H9 (cell line): ENCODE data around the gene ST3GAL6. TPM values are rescaled to one million over a fixed set of nuclear protein-coding genes. Genes with fewer than 3 reads are reported as not detected.

Source experiments
- DNase-seq: peaks from one replicate; pipeline ENCODE4 v3.0.0-alpha.2; 2017
- H2AFZ ChIP-seq: one replicate; pipeline ENCODE4 v1.6.1; 2013; ENCODE audit warnings: mild to moderate bottlenecking, low read length, control low read depth, moderate library complexity
- H2AK5ac ChIP-seq: 2 replicates; pipeline ENCODE4 v1.6.1; 2013; ENCODE audit warnings: low read length, control low read depth, mixed read lengths; ENCODE audit not compliant: insufficient read length
- H2BK120ac ChIP-seq: one replicate; pipeline ENCODE4 v1.6.1; 2013; ENCODE audit warnings: low read depth, mild to moderate bottlenecking, low read length, control low read depth, inconsistent platforms; ENCODE audit not compliant: poor library complexity, severe bottlenecking
- H2BK12ac ChIP-seq: 2 replicates; pipeline ENCODE4 v1.6.1; 2013; ENCODE audit warnings: low read length, control low read depth, mixed read lengths, low read depth; ENCODE audit not compliant: insufficient read length
- H2BK15ac ChIP-seq: 2 replicates; pipeline ENCODE4 v1.6.1; 2013; ENCODE audit warnings: low read depth, low read length, control low read depth
- H2BK20ac ChIP-seq: one replicate; pipeline ENCODE4 v1.6.1; 2013; ENCODE audit warnings: low read depth, mild to moderate bottlenecking, low read length, control low read depth, inconsistent platforms; ENCODE audit not compliant: poor library complexity, severe bottlenecking
- H2BK5ac ChIP-seq: 2 replicates; pipeline ENCODE4 v1.6.1; 2013; ENCODE audit warnings: low read length, control low read depth, mixed read lengths; ENCODE audit not compliant: insufficient read length
- H3K14ac ChIP-seq: 2 replicates; pipeline ENCODE4 v1.6.1; 2013; ENCODE audit warnings: low read length, control low read depth; ENCODE audit not compliant: insufficient read depth
- H3K18ac ChIP-seq: 2 replicates; pipeline ENCODE4 v1.6.1; 2013; ENCODE audit warnings: low read depth, mild to moderate bottlenecking, mixed read lengths, low read length, control low read depth; ENCODE audit not compliant: insufficient read length
- H3K23ac ChIP-seq: 2 replicates; pipeline ENCODE4 v1.6.1; 2013; ENCODE audit warnings: low read length, control low read depth, mixed read lengths, low read depth; ENCODE audit not compliant: insufficient read length
- H3K23me2 ChIP-seq: 2 replicates; pipeline ENCODE4 v1.6.1; 2013; ENCODE audit warnings: low read depth, mild to moderate bottlenecking, mixed read lengths, low read length, control low read depth; ENCODE audit not compliant: insufficient read length, poor library complexity, severe bottlenecking
- H3K27ac ChIP-seq: 2 replicates; pipeline ENCODE4 v1.5.1; 2013; ENCODE audit warnings: low read length, control low read depth, mixed read lengths, low read depth; ENCODE audit not compliant: insufficient read length
- H3K27me3 ChIP-seq: 2 replicates; pipeline ENCODE4 v1.6.1; 2013; ENCODE audit warnings: low read length, control low read depth, inconsistent platforms; ENCODE audit not compliant: insufficient read depth
- H3K4ac ChIP-seq: 2 replicates; pipeline ENCODE4 v1.6.1; 2013; ENCODE audit warnings: low read depth, mild to moderate bottlenecking, control low read depth, inconsistent platforms, low read length, moderate library complexity
- H3K4me1 ChIP-seq: 2 replicates; pipeline ENCODE4 v1.6.1; 2013; ENCODE audit warnings: low read length, control low read depth, inconsistent platforms; ENCODE audit not compliant: insufficient read depth
- H3K4me2 ChIP-seq: 2 replicates; pipeline ENCODE4 v1.6.1; 2013; ENCODE audit warnings: low read length, control low read depth, mixed read lengths; ENCODE audit not compliant: insufficient read length, insufficient read depth
- H3K56ac ChIP-seq: 2 replicates; pipeline ENCODE4 v1.6.1; 2013; ENCODE audit warnings: low read depth, mild to moderate bottlenecking, mixed read lengths, low read length, control low read depth; ENCODE audit not compliant: insufficient read length
- H3K79me1 ChIP-seq: 2 replicates; pipeline ENCODE4 v1.6.1; 2013; ENCODE audit warnings: low read depth, mild to moderate bottlenecking, moderate library complexity, low read length, control low read depth, inconsistent platforms; ENCODE audit not compliant: insufficient read depth, poor library complexity, severe bottlenecking
- H3K79me2 ChIP-seq: 2 replicates; pipeline ENCODE4 v1.6.1; 2013; ENCODE audit warnings: low read length, control low read depth, inconsistent platforms; ENCODE audit not compliant: insufficient read depth
- H3K9ac ChIP-seq: 2 replicates; pipeline ENCODE4 v1.6.1; 2013; ENCODE audit warnings: low read length, control low read depth, mixed read lengths; ENCODE audit not compliant: insufficient read length; ENCODE audit errors: extremely low read depth
- H3K9me3 ChIP-seq: one replicate; pipeline ENCODE4 v1.6.1; 2013; ENCODE audit warnings: low read depth, low read length, inconsistent platforms; ENCODE audit not compliant: control insufficient read depth
- H3T11ph ChIP-seq: one replicate; pipeline ENCODE4 v1.6.1; 2013; ENCODE audit warnings: mild to moderate bottlenecking, low read length, control low read depth, inconsistent platforms
- H4K20me1 ChIP-seq: one replicate; pipeline ENCODE4 v1.6.1; 2013; ENCODE audit not compliant: control insufficient read depth, insufficient read length, insufficient read depth
- H4K5ac ChIP-seq: 2 replicates; pipeline ENCODE4 v1.6.1; 2013; ENCODE audit warnings: low read depth, mild to moderate bottlenecking, mixed read lengths, low read length, control low read depth; ENCODE audit not compliant: insufficient read length
- H4K8ac ChIP-seq: replicated peaks from 2 replicates; pipeline ENCODE4 v1.6.1; 2013; ENCODE audit warnings: low read length, control low read depth, mixed read lengths, low read depth; ENCODE audit not compliant: insufficient read length
- H4K91ac ChIP-seq: 2 replicates; pipeline ENCODE4 v1.6.1; 2013; ENCODE audit warnings: low read depth, mild to moderate bottlenecking, moderate library complexity, mixed read lengths, low read length, control low read depth; ENCODE audit not compliant: insufficient read length
- H3K27ac Mint-ChIP-seq, 3 experiments: 2 replicates in 2 of 3; 3 replicates in 1 of 3; pipeline ENCODE4 v1.8.0; 2020 to 2021; ENCODE audit warnings: mixed read lengths in 3 of 3, mild to moderate bottlenecking in 1 of 3, moderate library complexity in 1 of 3
- H3K27me3 Mint-ChIP-seq: 2 replicates; pipeline ENCODE4 v1.8.0; 2021; ENCODE audit warnings: low read depth, mild to moderate bottlenecking, moderate library complexity, mixed read lengths
- H3K36me3 Mint-ChIP-seq, 3 experiments: 2 replicates in 2 of 3; 3 replicates in 1 of 3; pipeline ENCODE4 v1.8.0; 2020 to 2021; ENCODE audit warnings: low read depth in 3 of 3, mixed read lengths in 3 of 3; ENCODE audit not compliant: insufficient read depth in 1 of 3
- H3K4me1 Mint-ChIP-seq, 2 experiments: 2 replicates each; pipeline ENCODE4 v1.8.0; 2020; ENCODE audit warnings: mixed read lengths in 2 of 2
- H3K4me3 Mint-ChIP-seq, 2 experiments: 2 replicates in 1 of 2; 3 replicates in 1 of 2; pipeline ENCODE4 v1.8.0; 2020 to 2021; ENCODE audit warnings: mild to moderate bottlenecking in 2 of 2, mixed read lengths in 2 of 2, moderate library complexity in 1 of 2
- H3K9me3 Mint-ChIP-seq, 2 experiments: 2 replicates in 1 of 2; 3 replicates in 1 of 2; pipeline ENCODE4 v1.8.0; 2020; ENCODE audit warnings: mild to moderate bottlenecking in 2 of 2, mixed read lengths in 2 of 2, moderate library complexity in 1 of 2
- CTCF ChIP-seq: fragments of 200-600 bp; sonication (generic); conservative IDR thresholded peaks from 3 replicates; pipeline ENCODE4 v1.8.0; 2021; ENCODE audit warnings: antibody characterized with exemption, mild to moderate bottlenecking
- WGBS: extraction: QIAGEN DNeasy Blood & Tissue Kit; methylation state at CpG from one replicate; pipeline ENCODE4 v1.1.7; 2013; ENCODE audit warnings: missing lambda C conversion rate, low lambda C conversion rate, mixed read lengths; ENCODE audit not compliant: insufficient read length; ENCODE audit errors: extremely low coverage; 5-methylcytosine and 5-hydroxymethylcytosine counted together
- total RNA-seq: library from RNA; stranded (reverse); gene quantifications from 2 replicates; pipeline ENCODE4 v1.2.1, GENCODE V29; 2021

Gene ST3GAL6
- total RNA-seq, 1 experiment from 2014 or later, result 6.4 TPM

- Histone ChIP-seq H2BK15ac (no peak overlapping the region), H3K4me1 (no peaks in the 10 kb centered on the region; the same call in 1 of the 2 replicates), H3K9ac (no peak overlapping the region), H3K23ac (no peak overlapping the region), H3K27ac (no peak overlapping the region), H2BK5ac (no peak overlapping the region), H2AFZ (no peak overlapping the region), H4K20me1 (no peaks in the 10 kb centered on the region), H3K14ac (no peak overlapping the region), H3T11ph (no peak overlapping the region), H3K4me2 (no peak overlapping the region), H2AK5ac (no peak overlapping the region), H3K79me1 (no peaks in the 10 kb centered on the region), H2BK20ac (no peak overlapping the region), H4K91ac (no peak overlapping the region), H3K79me2 (no peaks in the 10 kb centered on the region), H2BK120ac (no peak overlapping the region), H3K23me2 (no peaks in the 10 kb centered on the region), H4K5ac (no peak overlapping the region), H3K4ac (no peak overlapping the region), H3K9me3 (no peaks in the 10 kb centered on the region), H3K18ac (no peak overlapping the region), H3K56ac (no peak overlapping the region), H2BK12ac (no peak overlapping the region), H3K27me3 (no peaks in the 10 kb centered on the region), H4K8ac (no peak overlapping the region)
- Mint-ChIP-seq H3K27ac (no peak overlapping the region), H3K9me3 (no peaks in the 10 kb centered on the region), H3K27me3 (no peaks in the 10 kb centered on the region), H3K4me1 (peaks cover 5% of the 10 kb centered on the region in 2 experiments), H3K4me3 (no peak overlapping the region), H3K36me3 (peaks cover 9 to 41% (median 32%) of the 10 kb centered on the region in 3 experiments)
- DNase-seq, result no peak
- TF ChIP-seq CTCF, result no peak
- WGBS, result no CpG with 5 or more reads among the region's 3 CpGs
Measured at GRCh38 chr3:98821063-98821462, 57.9 kb downstream of the ST3GAL6 start.
